G401 (cell line): ENCODE data around the gene ZC3H7A. TPM values are rescaled to one million over a fixed set of nuclear protein-coding genes. Genes with fewer than 3 reads are reported as not detected.

Source experiments
- DNase-seq: peaks from one replicate; pipeline ENCODE4 v3.0.0-alpha.2; 2015; ENCODE audit warnings: low spot score
- in situ Hi-C: cut with HindIII; loops from 2 replicates; pipeline ENCODE4 v1.10.0; 2016; ENCODE audit warnings: low sequenced_read_pairs, mixed read lengths
- total RNA-seq: library from RNA; depleted of rRNA; stranded (reverse); fragments of >200 nt; shearing (Covaris generic); gene quantifications from 2 replicates; pipeline ENCODE4 v1.2.3, GENCODE V29; 2014

Gene ZC3H7A
- total RNA-seq, 1 experiment from 2014 or later, result 54.2 TPM

GRCh38 chr16:11781773-11782172 is 15.3 kb downstream of the ZC3H7A start:
- no peak for DNase-seq
- in situ Hi-C loops, result no loop called here

GRCh38 chr16:11780991-11781680 is 15.9 kb downstream of the ZC3H7A start:
- in situ Hi-C loops, result no loop called here
- no peak for DNase-seq

- in situ Hi-C loops, result no loop called here
- no peak for DNase-seq
Measured at GRCh38 chr16:11779074-11779473, 18.0 kb downstream of the ZC3H7A start.

- in situ Hi-C loops, result no loop called here
- no peak for DNase-seq
Measured at GRCh38 chr16:11774065-11774626, 22.9 kb downstream of the ZC3H7A start.

GRCh38 chr16:11768849-11769248 is 28.2 kb downstream of the ZC3H7A start:
- no peak for DNase-seq

GRCh38 chr16:11762431-11762830 is 34.6 kb downstream of the ZC3H7A start:
- in situ Hi-C loops, result no loop called here

More at GRCh38 chr16:11768849-11769248, 28.2 kb downstream of the ZC3H7A start:
- in situ Hi-C loops, result no loop called here

GRCh38 chr16:11759997-11760396 is 37.1 kb downstream of the ZC3H7A start:
- in situ Hi-C loops, result no loop called here
- no peak for DNase-seq

More at GRCh38 chr16:11762431-11762830, 34.6 kb downstream of the ZC3H7A start:
- no peak for DNase-seq

GRCh38 chr16:11759163-11759834 is 37.8 kb downstream of the ZC3H7A start:
- in situ Hi-C loops, result no loop called here
- no peak for DNase-seq

- no peak for DNase-seq
- in situ Hi-C loops, result no loop called here
Measured at GRCh38 chr16:11757671-11758545, 39.1 kb downstream of the ZC3H7A start.

- DNase-seq, result no peak
Measured at GRCh38 chr16:11756248-11756647, 40.8 kb downstream of the ZC3H7A start.

GRCh38 chr16:11755022-11755760 is 41.9 kb downstream of the ZC3H7A start:
- in situ Hi-C loops, result no loop called here
- DNase-seq, result no peak

More at GRCh38 chr16:11756248-11756647, 40.8 kb downstream of the ZC3H7A start:
- in situ Hi-C loops, result no loop called here

- no peak for DNase-seq
- in situ Hi-C loops, result no loop called here
Measured at GRCh38 chr16:11752856-11753255, 44.2 kb downstream of the ZC3H7A start.

GRCh38 chr16:11750056-11750455 is 47.0 kb downstream of the ZC3H7A start:
- in situ Hi-C loops, result no loop called here
- DNase-seq, result no peak

- in situ Hi-C loops, result no loop called here
- no peak for DNase-seq
Measured at GRCh38 chr16:11748404-11749254, 48.4 kb downstream of the ZC3H7A start.

GRCh38 chr16:11747949-11748403 is 49.1 kb downstream of the ZC3H7A start:
- no peak for DNase-seq
- in situ Hi-C loops, result no loop called here

GRCh38 chr16:11744075-11744470 is 53.0 kb downstream of the ZC3H7A start:
- DNase-seq, result no peak

GRCh38 chr16:11743308-11744074 is 53.6 kb downstream of the ZC3H7A start:
- DNase-seq, result no peak
- in situ Hi-C loops, result no loop called here

More at GRCh38 chr16:11744075-11744470, 53.0 kb downstream of the ZC3H7A start:
- in situ Hi-C loops, result no loop called here
